NCI-H2081 treated with DMSO at 0.1 percent for 48 hours (cell line): ENCODE results near the gene DNAJC5.
"Not testable (repeated sequence)": the region's sequence is repeated elsewhere in the genome, so short reads cannot be mapped to it uniquely, and the experiment has no call there.

ENCODE experiments used
- DNase-seq: peaks from one replicate; lab custom pipeline; 2025; lab: John Stamatoyannopoulos, UW

Gene DNAJC5, protein sequence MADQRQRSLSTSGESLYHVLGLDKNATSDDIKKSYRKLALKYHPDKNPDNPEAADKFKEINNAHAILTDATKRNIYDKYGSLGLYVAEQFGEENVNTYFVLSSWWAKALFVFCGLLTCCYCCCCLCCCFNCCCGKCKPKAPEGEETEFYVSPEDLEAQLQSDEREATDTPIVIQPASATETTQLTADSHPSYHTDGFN

GRCh38 chr20:63894358-63895201 is at the start of gene DNAJC5:
Gene DNAJC5 (plus strand): TSS chr20:63895126. CDS start chr20:63928346, 33,220 bp downstream.
- DNase-seq = peak; percentile 48

GRCh38 chr20:63846128-63846771 is 48.7 kb upstream of the DNAJC5 start:
- no peak for DNase-seq

- DNase-seq = no peak
Measured at GRCh38 chr20:63846888-63847236, 48.1 kb upstream of the DNAJC5 start.

GRCh38 chr20:63847237-63848002 is 47.5 kb upstream of the DNAJC5 start:
- DNase-seq = no peak

DNA sequence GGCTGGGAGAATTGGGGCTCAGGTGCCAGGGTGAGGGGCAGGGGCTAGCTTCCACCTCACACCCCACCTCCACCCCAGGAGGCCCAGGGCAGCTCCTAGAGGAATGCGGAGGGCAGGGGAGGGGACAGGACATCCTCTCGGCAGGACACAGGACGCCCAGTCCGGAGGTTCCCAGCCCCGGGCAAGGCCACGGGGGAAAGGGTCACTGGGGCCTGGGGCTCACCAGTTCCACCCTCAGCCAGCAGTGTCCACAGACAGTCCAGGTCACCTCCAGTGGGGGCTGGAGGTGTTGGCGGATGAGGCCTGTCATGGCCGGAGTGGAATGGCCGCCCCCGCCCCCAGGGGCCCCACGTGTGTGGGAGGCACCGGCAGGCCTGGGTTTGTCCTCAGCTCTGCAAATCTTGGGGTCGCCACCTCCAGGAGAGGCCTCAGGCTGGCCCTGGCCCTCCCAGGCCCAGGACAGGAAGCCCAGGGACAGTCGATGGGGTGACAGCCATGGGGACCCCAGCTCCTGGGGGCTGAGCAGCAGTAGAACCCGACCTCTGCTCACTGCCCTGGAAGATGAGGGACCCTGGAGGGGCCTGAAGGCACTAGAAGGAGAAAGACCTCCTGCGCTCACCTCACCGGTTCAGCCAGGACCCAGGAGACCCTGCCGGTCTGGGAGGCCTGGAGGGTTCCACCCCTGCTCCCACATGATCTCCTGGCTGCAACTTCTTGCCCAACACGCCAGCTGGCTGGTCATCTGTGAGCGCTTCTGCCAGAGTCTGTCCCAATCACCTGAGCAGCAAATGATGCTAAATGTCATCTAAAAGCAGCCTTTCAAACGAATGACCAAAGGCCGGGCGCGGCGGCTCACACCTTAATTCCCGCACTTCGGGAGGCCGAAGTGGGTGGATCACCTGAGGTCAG is 46.7 kb upstream of the DNAJC5 start:
- no peak for DNase-seq

- DNase-seq = no peak
Measured at GRCh38 chr20:63850689-63851547, 44.0 kb upstream of the DNAJC5 start.

DNA sequence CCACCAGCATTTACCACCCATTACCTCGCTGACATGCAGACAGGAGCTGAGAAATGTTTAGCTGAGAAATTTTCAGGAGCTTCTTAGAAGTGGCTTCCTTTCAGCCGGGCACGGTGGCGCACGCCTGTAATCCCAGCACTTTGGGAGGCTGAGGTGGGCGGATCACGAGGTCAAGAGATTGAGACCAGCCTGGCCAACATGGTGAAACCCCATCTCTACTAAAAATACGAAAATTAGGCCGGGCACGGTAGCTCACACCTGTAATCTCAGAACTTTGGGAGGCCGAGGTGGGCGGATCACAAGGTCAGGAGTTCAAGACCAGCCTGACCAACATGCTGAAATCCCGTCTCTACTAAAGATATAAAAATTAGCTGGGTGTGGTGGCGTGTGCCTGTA is 43.4 kb upstream of the DNAJC5 start:
- not testable (repeated sequence) for DNase-seq

- not testable (repeated sequence) for DNase-seq
Measured at GRCh38 chr20:63853733-63854068, 41.2 kb upstream of the DNAJC5 start.

- DNase-seq = no peak
Measured at GRCh38 chr20:63854069-63854765, 40.7 kb upstream of the DNAJC5 start.

GRCh38 chr20:63854766-63855362 is 40.1 kb upstream of the DNAJC5 start:
- DNase-seq = no peak

GRCh38 chr20:63855363-63856097 is 39.4 kb upstream of the DNAJC5 start:
- DNase-seq = no peak

- DNase-seq = no peak
Measured at GRCh38 chr20:63856098-63856511, 38.8 kb upstream of the DNAJC5 start.

DNA sequence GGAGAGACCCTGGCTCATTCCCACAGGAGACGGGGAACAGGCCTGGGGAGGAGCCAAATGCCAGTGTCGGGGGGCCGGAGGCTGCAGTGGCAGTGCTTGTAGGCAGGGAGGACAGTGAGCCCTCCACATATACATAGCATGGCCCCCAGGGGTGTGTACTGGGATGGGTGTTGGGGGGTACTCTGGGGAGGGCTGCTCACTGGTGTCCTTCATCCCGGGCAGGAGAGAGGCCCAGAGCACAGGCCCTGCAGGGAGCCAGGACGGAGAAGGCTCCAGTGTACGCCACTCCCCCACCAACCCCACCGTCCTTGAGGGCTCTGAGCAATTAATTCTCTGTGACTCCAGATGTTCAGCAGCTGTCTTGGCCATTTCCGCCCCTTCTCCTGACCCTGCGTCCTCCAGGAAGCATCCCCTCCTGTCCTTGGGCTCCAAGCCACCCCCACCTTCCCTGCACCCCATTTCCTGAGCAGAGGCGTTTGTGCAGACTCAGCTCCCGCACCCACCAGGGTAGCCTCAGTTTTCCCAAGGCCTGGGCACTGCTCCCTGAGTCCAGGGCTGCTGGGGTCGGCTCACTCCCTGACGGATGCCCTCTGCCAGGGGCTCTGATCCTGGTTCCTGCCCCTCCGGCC is 37.0 kb upstream of the DNAJC5 start:
- DNase-seq = no peak

- DNase-seq = no peak
Measured at GRCh38 chr20:63858393-63859165, 36.3 kb upstream of the DNAJC5 start.

- no peak for DNase-seq
Measured at GRCh38 chr20:63859166-63859699, 35.7 kb upstream of the DNAJC5 start.

DNA sequence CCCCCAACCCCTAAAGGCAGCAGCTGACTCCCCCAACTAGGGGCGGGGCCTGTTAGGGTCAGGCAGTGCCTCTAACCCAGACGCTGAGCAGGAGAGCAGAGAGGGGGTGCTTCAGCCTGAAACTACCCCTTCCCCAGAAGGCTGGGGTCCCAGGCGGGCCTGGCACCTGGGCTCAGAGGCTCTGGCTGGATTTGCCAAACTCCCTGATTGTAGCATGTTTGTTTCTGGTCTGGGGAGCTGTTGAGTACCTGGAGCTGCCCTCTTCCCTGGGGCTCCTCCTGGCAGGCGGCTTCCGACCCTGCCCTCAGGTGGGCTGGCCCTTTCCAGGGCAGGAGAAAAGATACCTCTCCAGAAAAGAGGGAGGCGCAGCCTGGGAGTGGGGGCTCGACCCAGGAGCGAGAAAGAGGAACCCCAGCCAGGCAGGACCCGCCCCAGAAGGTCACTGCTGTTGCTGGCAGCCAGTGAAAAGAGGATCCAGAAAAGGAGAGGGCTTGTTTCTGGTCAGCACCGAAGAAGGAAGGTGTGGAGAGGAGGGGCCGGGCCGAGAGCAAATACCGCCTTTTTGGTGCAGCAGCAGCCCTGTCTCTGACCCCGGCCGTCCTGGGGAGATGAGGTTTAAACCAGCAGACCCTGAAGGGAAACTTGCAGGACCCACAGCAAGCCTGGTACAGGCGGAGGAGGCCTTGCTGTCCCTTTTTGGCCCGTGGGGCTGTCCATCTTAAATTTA is 34.4 kb upstream of the DNAJC5 start:
- DNase-seq = no peak
